Epithelial cell of esophagus (primary cell): ENCODE data around the gene ODAD3.

ENCODE experiments used
- DNase-seq: peaks from one replicate; pipeline ENCODE4 v3.0.0; 2010; ENCODE audit warnings: low read depth
- H3K4me3 ChIP-seq: 2 replicates; pipeline ENCODE4 v1.5.1; 2011; ENCODE audit warnings: mild to moderate bottlenecking, low read length, control low read depth
- CTCF ChIP-seq: IDR thresholded peaks from 2 replicates; pipeline ENCODE4 v1.5.1; 2011; ENCODE audit warnings: low read depth, mild to moderate bottlenecking, low read length, control low read depth, inconsistent platforms; ENCODE audit not compliant: insufficient read depth; ENCODE audit errors: missing control alignments

Gene ODAD3

DNA sequence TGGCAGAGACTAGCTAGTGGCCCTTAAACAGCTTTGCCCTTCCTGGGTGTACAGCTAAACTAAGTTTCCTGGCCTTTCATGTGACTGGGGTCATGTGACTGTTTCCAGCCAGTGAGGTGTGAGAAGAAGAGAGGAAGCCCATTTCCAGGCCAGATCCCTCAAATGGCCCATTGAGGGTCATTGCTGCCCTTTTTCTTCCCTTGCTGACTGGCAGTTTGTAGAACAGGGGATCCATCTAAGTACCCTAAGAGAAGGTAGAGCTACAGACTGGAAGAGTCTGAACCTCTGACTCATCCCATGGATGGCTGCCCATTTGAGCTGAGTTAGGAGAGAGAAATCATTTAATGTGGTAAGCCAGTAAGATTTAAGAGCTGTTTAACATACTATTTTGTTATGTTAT, 57.7 kb downstream of the ODAD3 start:
- DNase-seq = peak; percentile 71
- no peak for TF ChIP-seq CTCF
- no peak overlapping the region for H3K4me3 ChIP-seq

DNA sequence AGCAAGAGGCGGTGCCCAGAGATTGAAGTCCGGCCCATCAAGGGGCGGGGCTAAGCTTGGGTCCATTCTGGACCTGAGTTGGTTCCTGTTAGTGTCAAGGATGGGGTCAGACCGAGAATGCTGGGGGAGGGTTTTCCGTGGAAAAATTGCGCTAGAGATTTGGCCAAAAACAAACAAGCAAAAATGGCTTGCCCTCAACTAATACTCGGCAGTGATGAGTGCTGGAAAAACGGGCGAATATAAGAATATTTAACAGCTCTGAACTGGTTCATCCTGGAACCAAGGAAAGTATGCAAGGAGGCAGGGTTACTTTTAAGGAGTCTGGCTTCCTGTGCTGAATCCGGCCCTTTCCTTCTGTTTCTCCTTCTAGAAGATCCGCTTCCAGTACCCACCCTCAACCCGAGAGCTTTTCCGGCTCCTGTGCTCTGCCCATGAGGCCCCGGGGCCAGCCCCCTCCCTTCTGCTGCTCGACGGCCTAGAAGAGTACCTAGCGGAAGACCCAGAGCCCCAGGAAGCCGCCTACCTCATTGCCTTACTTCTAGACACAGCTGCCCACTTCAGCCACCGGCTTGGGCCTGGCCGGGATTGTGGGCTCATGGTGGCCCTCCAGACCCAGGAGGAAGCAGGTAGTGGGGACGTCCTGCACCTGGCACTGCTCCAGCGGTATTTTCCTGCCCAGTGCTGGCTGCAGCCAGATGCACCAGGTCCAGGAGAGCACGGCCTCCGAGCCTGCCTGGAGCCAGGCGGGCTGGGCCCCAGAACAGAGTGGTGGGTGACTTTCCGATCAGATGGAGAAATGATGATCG, 59.6 kb downstream of the ODAD3 start:
- DNase-seq = no peak
- H3K4me3 ChIP-seq = peak overlapping the region; percentile 53
- TF ChIP-seq CTCF = no peak

DNA sequence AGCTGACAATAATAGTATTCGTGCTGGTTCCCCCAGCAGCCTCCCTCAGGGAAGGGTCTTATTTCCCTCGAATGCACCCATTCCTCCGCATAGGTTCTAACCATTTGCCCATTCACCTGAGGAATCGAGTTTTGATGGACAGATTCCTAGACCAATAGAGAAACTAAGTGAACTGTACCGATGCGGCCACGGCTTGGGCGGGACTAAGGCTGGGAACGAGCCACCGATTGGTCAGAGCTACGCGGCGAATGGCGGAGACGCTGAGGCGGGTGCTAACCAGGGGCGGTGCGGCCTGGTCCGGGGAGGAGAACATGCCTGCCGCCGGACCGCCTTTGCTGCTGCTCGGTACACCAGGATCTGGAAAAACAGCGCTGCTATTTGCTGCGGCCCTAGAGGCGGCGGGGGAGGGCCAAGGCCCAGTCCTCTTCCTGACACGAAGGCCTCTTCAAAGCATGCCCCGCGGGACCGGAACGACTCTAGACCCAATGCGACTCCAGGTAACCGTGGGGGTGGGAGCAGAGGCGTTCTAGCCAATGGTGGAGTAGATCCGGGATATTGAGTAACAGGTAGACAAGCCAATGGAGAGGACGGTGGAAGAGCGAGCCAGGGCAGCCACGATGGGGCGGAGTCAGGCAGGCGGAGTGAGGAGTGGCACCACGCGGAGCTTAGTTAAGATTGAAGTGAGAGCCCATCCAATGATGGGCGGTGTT, 60.3 kb downstream of the ODAD3 start, which contains the start of gene SWSAP1:
SWSAP1 (plus strand) TSS at position 234 of the 710 bp plus-strand sequence; CDS start at position 249, 15 bp downstream.
- no peak for TF ChIP-seq CTCF
- H3K4me3 ChIP-seq = peak within 1 kb of the TSS; percentile 53
- peak; percentile 100 for DNase-seq

DNA sequence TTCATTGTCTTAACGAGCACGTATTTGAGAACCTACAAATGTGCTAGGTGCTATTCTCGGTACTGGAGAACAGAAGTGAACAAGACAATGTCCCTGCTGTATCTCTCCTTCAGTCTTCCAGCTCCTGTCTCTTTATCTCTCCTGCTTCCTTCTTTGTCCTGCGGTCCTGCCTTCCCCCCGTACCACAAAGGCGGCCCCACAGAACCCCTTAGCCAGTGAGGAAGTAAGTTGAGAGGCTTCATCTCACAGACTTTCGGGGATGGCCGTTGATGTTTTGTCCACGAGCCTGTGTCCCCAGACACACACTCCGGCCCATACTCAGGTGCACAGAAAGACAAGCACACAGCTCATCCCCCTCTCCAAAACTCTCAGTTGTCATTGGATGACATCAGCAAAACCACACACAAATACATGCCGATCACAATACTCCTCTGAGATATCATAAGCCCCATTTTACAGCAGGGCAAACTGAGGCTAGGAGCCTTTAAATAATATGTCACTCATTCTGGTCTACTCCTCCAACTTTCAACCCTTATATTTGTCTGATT, 61.0 kb downstream of the ODAD3 start:
- no peak for DNase-seq
- TF ChIP-seq CTCF = no peak
- peak overlapping the region; percentile 53 for H3K4me3 ChIP-seq

DNA sequence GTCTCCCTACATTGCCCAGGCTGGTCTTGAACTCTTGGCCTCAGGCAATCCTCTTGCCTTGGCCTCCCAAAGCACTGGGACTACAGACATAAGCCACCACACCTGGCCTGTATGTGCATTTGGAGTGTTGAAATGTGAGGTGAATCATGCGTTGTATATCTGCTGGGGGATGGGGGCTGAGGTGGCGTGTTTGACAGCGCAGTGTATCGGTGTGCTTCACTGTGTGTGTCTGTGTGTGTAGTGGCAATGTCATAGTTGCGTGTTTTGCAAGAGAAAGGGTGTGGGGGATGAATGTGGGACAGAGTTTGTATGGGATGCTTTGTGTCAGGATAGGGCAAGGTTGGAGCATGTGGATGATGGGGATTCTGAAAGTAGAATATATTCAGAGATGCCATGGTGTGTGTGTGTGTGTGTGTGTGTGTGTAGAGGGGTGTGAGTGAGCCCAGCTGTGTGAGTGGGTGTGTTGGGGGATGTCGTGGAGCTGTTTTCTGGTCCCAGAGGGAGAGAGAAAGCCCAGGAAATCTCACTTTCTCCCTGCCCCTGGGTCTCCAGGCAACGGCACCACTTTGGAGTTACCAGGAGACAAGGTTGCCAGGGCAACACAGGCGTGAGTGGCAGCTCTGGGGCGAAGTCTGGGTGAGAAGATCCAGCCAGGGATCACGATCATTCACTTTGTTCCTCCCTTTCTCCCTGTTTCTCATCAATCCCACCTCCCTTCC, 61.6 kb downstream of the ODAD3 start:
- H3K4me3 ChIP-seq = no peak overlapping the region
- DNase-seq = peak; percentile 82
- TF ChIP-seq CTCF = no peak

DNA sequence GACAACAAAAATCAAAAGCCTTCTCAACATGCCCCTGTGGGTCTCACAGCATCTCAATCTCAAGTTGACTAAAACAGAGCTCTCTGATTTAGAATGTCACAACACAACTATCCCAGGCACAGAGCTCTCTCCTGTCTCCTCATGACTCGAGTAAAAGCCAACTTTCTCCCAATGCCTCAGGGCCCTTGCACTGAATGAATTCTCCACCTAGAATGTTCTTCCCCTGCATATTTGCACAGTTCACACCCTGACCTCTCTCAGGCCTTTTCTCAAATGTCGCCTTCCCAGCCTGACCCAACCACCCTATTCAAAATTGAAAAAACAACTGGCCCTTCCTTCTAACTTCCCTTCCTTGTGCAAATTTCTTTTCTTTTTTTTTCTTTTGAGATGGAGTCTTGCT, 64.2 kb downstream of the ODAD3 start:
- no peak for DNase-seq
- no peak overlapping the region for H3K4me3 ChIP-seq
- no peak for TF ChIP-seq CTCF
